Liver (tissue), 9 donors: ENCODE data around the gene C8B. TPM values are rescaled to one million over a fixed set of nuclear protein-coding genes. Genes with fewer than 3 reads are reported as not detected.

ENCODE experiments used
- DNase-seq: peaks from one replicate; pipeline ENCODE4 v3.0.0-alpha.2; 2017; ENCODE audit warnings: low spot score
- H3K27ac ChIP-seq, 2 donors: one replicate each; pipeline ENCODE4 v1.7.0; 2013; ENCODE audit warnings: inconsistent platforms in 2 of 2, low read length in 2 of 2, control low read depth in 1 of 2, low read depth in 1 of 2, mild to moderate bottlenecking in 1 of 2
- H3K27me3 ChIP-seq, 4 donors: one replicate each; pipeline versions ENCODE4 v1.6.1 to v1.7.0; 2013; ENCODE audit warnings: low read length in 3 of 4, inconsistent platforms in 1 of 4, mild to moderate bottlenecking in 1 of 4, moderate library complexity in 1 of 4; ENCODE audit not compliant: control insufficient read depth in 4 of 4, insufficient read depth in 4 of 4
- H3K36me3 ChIP-seq, 4 donors: one replicate each; pipeline versions ENCODE4 v1.6.1 to v1.7.0; 2013; ENCODE audit warnings: low read length in 3 of 4, mild to moderate bottlenecking in 3 of 4, low read depth in 1 of 4, moderate library complexity in 1 of 4; ENCODE audit not compliant: control insufficient read depth in 4 of 4, insufficient read depth in 3 of 4
- H3K4me1 ChIP-seq, 4 donors: one replicate each; pipeline versions ENCODE4 v1.6.1 to v1.7.0; 2013; ENCODE audit warnings: low read length in 3 of 4, mild to moderate bottlenecking in 3 of 4, moderate library complexity in 1 of 4; ENCODE audit not compliant: control insufficient read depth in 4 of 4, insufficient read depth in 4 of 4
- H3K4me3 ChIP-seq, 3 donors: one replicate each; pipeline versions ENCODE4 v1.6.1 to v1.7.0; 2013; ENCODE audit warnings: low read length in 3 of 3, control low read depth in 1 of 3, low read depth in 1 of 3, mild to moderate bottlenecking in 1 of 3
- H3K9ac ChIP-seq, 2 donors: one replicate each; pipeline ENCODE4 v1.7.0; 2013; ENCODE audit warnings: low read length in 2 of 2, mild to moderate bottlenecking in 2 of 2, moderate library complexity in 2 of 2, control low read depth in 1 of 2, low read depth in 1 of 2
- H3K9me3 ChIP-seq, 4 donors: one replicate each; pipeline versions ENCODE4 v1.6.1 to v1.7.0; 2013; ENCODE audit warnings: low read length in 3 of 4; ENCODE audit not compliant: control insufficient read depth in 4 of 4
- FOXA1 ChIP-seq: IDR thresholded peaks from 2 replicates; pipeline ENCODE4 v1.6.1; 2016; ENCODE audit warnings: antibody characterized with exemption
- FOXA2 ChIP-seq: IDR thresholded peaks from 2 replicates; pipeline ENCODE4 v1.6.1; 2016; ENCODE audit warnings: antibody characterized with exemption
- GABPA ChIP-seq, 2 donors: IDR thresholded peaks in 1 of 2; conservative IDR thresholded peaks in 1 of 2; 2 replicates each; pipeline ENCODE4 v1.6.1; 2016; ENCODE audit warnings: antibody characterized with exemption in 2 of 2, mild to moderate bottlenecking in 1 of 2, moderate library complexity in 1 of 2
- HNF4A ChIP-seq, 2 donors: conservative IDR thresholded peaks; 2 replicates each; pipeline ENCODE4 v1.6.1; 2016; ENCODE audit warnings: antibody characterized with exemption in 2 of 2, mild to moderate bottlenecking in 2 of 2
- HNF4G ChIP-seq: IDR thresholded peaks from 2 replicates; pipeline ENCODE4 v1.6.1; 2016; ENCODE audit warnings: antibody characterized with exemption
- JUND ChIP-seq, 2 donors: IDR thresholded peaks; 2 replicates each; pipeline ENCODE4 v1.6.1; 2016; ENCODE audit warnings: antibody characterized with exemption in 2 of 2
- NR2F2 ChIP-seq: IDR thresholded peaks from 2 replicates; pipeline ENCODE4 v1.6.1; 2016; ENCODE audit warnings: antibody characterized with exemption
- RAD21 ChIP-seq, 2 donors: IDR thresholded peaks; 2 replicates each; pipeline ENCODE4 v1.6.1; 2016; ENCODE audit warnings: antibody characterized with exemption in 2 of 2, mild to moderate bottlenecking in 2 of 2
- RXRA ChIP-seq, 2 donors: IDR thresholded peaks; 2 replicates each; pipeline ENCODE4 v1.6.1; 2017 to 2018; ENCODE audit warnings: antibody characterized with exemption in 2 of 2, mild to moderate bottlenecking in 1 of 2
- YY1 ChIP-seq: IDR thresholded peaks from 2 replicates; pipeline ENCODE4 v1.6.1; 2016; ENCODE audit warnings: antibody characterized with exemption, mild to moderate bottlenecking
- whole genome bisulfite sequencing: extraction: QIAGEN DNeasy Blood & Tissue Kit; methylation state at CpG from one replicate; pipeline ENCODE4 v1.1.7; 2013; 5-methylcytosine and 5-hydroxymethylcytosine counted together
- polyA plus RNA-seq, 2 donors: library from polyadenylated mRNA; stranded (reverse) in 1 of 2; unstranded in 1 of 2; fragments of 200-250 nt in 1 of 2; fragments of >200 nt in 1 of 2; fragmentation: Nextera tagmentation in 1 of 2; extraction: Ambion mirVana in 1 of 2; gene quantifications; one replicate each; pipeline versions ENCODE4 v1.2.1 to v1.2.3, GENCODE V29; 2013 to 2015
- total RNA-seq, 2 donors: library from RNA; depleted of rRNA; stranded (reverse); fragments of >200 nt; gene quantifications; one replicate each; pipeline ENCODE4 v1.2.3, GENCODE V29; 2014
- TF ChIP-seq, protein P1 (sequence below): IDR thresholded peaks from 2 replicates; pipeline ENCODE4 v1.6.1; 2016; ENCODE audit warnings: antibody characterized with exemption
- TF ChIP-seq, protein P2 (sequence below): IDR thresholded peaks from 2 replicates; pipeline ENCODE4 v1.6.1; 2016; ENCODE audit warnings: antibody characterized with exemption
- TF ChIP-seq, protein P3 (sequence below): IDR thresholded peaks from 2 replicates; pipeline ENCODE4 v1.6.1; 2016; ENCODE audit warnings: antibody characterized with exemption, mild to moderate bottlenecking
- TF ChIP-seq, protein P4 (sequence below): IDR thresholded peaks from 2 replicates; pipeline ENCODE4 v1.6.1; 2016; ENCODE audit warnings: antibody characterized with exemption
- donor health status: healthy.
- donor health status: healthy.
- donor health status: healthy.
- donor health status: healthy.
- donor health status: healthy.

The C8B gene
- total and polyA plus RNA-seq, 4 donors, result 151 to 703 (median 356) TPM

DNA sequence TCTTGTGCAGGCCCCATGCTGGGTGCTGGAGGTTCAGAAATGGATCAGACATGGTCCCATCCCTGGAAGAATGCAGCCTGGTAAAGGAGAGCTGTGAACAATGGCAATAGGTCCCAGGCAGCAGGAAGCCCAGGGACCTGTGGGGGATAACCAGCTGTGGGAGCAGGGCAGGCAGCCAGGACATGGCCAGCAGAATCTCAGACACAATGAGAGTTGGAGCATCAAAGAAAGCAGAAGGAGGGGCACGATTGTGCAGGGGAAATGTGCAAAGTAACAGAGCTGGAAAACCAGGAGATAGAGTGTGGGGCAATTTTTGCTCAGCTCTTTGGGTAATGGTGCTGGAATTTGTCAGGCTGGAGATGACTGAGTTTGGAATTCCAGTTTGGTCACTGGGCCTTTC, 44.3 kb downstream of the C8B start:
- DNase-seq, result no peak
- Histone ChIP-seq H3K36me3 (peaks cover 0 to 2% (median 0%) of the 10 kb centered on the region in 4 donors), H3K4me3 (no peak overlapping the region), H3K4me1 (peaks cover 4 to 40% (median 20%) of the 10 kb centered on the region in 4 donors), H3K27me3 (no peaks in the 10 kb centered on the region), H3K9ac (no peak overlapping the region), H3K27ac (peak overlapping the region; percentile 91 to 95), H3K9me3 (no peaks in the 10 kb centered on the region)
- WGBS, result 36% methylated on average over 1 of the region's 1 CpG
- no peak for TF ChIP-seq FOXA1
- TF ChIP-seq GABPA (IDR thresholded peaks at IDR 0.05 in 1 of 2, conservative IDR thresholded peaks at IDR 0.05 in 1 of 2), result no peak
- TF ChIP-seq, protein P1, sequence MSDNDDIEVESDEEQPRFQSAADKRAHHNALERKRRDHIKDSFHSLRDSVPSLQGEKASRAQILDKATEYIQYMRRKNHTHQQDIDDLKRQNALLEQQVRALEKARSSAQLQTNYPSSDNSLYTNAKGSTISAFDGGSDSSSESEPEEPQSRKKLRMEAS, result no peak
- no peak for TF ChIP-seq JUND (IDR thresholded peaks at IDR 0.05)
- no peak for TF ChIP-seq FOXA2
- no peak for TF ChIP-seq HNF4G

DNA sequence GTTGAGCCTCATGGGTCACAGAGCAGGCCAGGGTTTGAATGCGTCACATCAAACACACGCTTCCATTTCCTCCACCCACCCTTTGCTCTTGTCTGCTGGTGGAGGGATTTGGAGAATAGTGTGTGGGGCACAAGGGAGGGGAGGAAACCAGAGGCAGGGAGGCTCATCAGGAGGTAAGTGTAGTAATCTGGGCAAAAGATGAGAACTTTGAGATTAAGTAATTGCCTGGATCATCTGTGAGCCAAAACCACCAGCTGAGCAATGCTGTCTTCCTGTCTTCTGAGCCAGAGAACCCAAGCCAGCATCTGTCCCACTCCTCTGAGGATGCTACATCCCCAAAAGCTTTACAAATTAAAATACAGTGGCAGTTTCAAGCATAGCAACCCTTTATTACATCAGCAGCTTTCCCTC, 45.2 kb downstream of the C8B start:
- H3K27me3 ChIP-seq, result no peaks in the 10 kb centered on the region
- no peaks in the 10 kb centered on the region for H3K9me3 ChIP-seq
- no peak for DNase-seq
- H3K27ac ChIP-seq, result peak overlapping the region; percentile 91 to 95
- H3K36me3 ChIP-seq, result peaks cover 0 to 2% (median 0%) of the 10 kb centered on the region in 4 donors
- 50% methylated on average over 2 of the region's 2 CpGs for WGBS
- TF ChIP-seq FOXA2 (no peak), HNF4A (conservative IDR thresholded peaks at IDR 0.05) (peak; percentile 9 to 41), YY1 (no peak), RAD21 (IDR thresholded peaks at IDR 0.05) (peak in 1 of 2 donors; percentile 10), RXRA (IDR thresholded peaks at IDR 0.05) (peak in 1 of 2 donors; percentile 58)
- TF ChIP-seq, protein P2, sequence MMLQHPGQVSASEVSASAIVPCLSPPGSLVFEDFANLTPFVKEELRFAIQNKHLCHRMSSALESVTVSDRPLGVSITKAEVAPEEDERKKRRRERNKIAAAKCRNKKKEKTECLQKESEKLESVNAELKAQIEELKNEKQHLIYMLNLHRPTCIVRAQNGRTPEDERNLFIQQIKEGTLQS, result no peak
- TF ChIP-seq, protein P1, result peak; percentile 22
- no peak overlapping the region for H3K4me3 ChIP-seq
- peak overlapping the region in 1 of 2 donors; percentile 58 for H3K9ac ChIP-seq
- H3K4me1 ChIP-seq, result peaks cover 4 to 42% (median 24%) of the 10 kb centered on the region in 4 donors

DNA sequence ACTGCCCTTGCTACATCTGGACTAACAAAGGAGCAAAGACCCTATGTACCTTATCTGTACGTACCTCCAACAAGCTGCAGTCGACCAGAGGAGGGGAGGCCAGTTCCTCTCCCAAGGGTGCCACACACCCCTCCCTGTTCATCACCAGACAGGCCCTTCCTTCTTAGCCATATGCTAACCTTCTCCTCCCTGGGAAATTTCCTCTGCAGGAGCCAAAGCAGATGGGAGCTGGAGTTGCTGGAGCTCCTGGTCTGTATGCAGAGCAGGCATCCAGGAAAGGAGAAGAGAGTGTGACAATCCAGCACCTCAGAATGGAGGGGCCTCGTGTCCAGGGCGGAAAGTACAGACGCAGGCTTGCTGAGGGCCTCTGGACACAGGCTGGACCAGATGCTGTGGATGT, 48.5 kb downstream of the C8B start:
- 80% methylated on average over 5 of the region's 5 CpGs for WGBS
- H3K4me1 ChIP-seq, result peaks cover 7 to 50% (median 25%) of the 10 kb centered on the region in 4 donors
- H3K4me3 ChIP-seq, result no peak overlapping the region
- peaks cover 0 to 2% (median under 1%) of the 10 kb centered on the region in 4 donors for H3K36me3 ChIP-seq
- DNase-seq, result no peak
- peak overlapping the region; percentile 91 to 95 for H3K27ac ChIP-seq
- no peak for TF ChIP-seq NR2F2
- H3K27me3 ChIP-seq, result no peaks in the 10 kb centered on the region
- no peaks in the 10 kb centered on the region for H3K9me3 ChIP-seq
- H3K9ac ChIP-seq, result no peak overlapping the region

DNA sequence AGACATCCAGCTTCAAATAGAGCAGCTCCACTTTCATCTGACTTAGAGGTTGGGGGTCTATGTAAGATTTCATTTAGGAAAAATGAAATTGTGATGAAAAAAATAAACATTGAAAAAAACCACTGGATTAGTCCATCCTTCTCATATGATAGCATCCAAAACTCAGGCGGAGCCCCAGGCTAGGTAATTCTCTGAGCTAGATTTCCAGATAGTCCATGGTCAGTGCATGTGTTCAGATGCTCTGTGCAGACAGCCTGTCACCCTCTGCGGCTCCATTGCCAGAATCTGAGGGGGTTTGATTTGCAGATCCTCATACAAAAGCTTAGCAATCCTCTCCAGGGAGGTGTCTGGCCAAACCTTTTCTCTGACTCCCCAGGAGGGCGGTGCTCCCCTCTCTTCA, 49.2 kb downstream of the C8B start:
- peaks cover 0 to 2% (median under 1%) of the 10 kb centered on the region in 4 donors for H3K36me3 ChIP-seq
- H3K9ac ChIP-seq, result no peak overlapping the region
- no peaks in the 10 kb centered on the region for H3K9me3 ChIP-seq
- no peaks in the 10 kb centered on the region for H3K27me3 ChIP-seq
- no peak overlapping the region for H3K4me3 ChIP-seq
- DNase-seq, result no peak
- H3K27ac ChIP-seq, result peak overlapping the region; percentile 91 to 95
- 91% methylated on average over 3 of the region's 3 CpGs for WGBS
- TF ChIP-seq RXRA (IDR thresholded peaks at IDR 0.05), result no peak
- TF ChIP-seq HNF4A (conservative IDR thresholded peaks at IDR 0.05), result no peak
- TF ChIP-seq, protein P3, sequence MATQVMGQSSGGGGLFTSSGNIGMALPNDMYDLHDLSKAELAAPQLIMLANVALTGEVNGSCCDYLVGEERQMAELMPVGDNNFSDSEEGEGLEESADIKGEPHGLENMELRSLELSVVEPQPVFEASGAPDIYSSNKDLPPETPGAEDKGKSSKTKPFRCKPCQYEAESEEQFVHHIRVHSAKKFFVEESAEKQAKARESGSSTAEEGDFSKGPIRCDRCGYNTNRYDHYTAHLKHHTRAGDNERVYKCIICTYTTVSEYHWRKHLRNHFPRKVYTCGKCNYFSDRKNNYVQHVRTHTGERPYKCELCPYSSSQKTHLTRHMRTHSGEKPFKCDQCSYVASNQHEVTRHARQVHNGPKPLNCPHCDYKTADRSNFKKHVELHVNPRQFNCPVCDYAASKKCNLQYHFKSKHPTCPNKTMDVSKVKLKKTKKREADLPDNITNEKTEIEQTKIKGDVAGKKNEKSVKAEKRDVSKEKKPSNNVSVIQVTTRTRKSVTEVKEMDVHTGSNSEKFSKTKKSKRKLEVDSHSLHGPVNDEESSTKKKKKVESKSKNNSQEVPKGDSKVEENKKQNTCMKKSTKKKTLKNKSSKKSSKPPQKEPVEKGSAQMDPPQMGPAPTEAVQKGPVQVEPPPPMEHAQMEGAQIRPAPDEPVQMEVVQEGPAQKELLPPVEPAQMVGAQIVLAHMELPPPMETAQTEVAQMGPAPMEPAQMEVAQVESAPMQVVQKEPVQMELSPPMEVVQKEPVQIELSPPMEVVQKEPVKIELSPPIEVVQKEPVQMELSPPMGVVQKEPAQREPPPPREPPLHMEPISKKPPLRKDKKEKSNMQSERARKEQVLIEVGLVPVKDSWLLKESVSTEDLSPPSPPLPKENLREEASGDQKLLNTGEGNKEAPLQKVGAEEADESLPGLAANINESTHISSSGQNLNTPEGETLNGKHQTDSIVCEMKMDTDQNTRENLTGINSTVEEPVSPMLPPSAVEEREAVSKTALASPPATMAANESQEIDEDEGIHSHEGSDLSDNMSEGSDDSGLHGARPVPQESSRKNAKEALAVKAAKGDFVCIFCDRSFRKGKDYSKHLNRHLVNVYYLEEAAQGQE, result no peak
- TF ChIP-seq GABPA (IDR thresholded peaks at IDR 0.05 in 1 of 2, conservative IDR thresholded peaks at IDR 0.05 in 1 of 2), result no peak
- no peak for TF ChIP-seq YY1
- TF ChIP-seq, protein P4, sequence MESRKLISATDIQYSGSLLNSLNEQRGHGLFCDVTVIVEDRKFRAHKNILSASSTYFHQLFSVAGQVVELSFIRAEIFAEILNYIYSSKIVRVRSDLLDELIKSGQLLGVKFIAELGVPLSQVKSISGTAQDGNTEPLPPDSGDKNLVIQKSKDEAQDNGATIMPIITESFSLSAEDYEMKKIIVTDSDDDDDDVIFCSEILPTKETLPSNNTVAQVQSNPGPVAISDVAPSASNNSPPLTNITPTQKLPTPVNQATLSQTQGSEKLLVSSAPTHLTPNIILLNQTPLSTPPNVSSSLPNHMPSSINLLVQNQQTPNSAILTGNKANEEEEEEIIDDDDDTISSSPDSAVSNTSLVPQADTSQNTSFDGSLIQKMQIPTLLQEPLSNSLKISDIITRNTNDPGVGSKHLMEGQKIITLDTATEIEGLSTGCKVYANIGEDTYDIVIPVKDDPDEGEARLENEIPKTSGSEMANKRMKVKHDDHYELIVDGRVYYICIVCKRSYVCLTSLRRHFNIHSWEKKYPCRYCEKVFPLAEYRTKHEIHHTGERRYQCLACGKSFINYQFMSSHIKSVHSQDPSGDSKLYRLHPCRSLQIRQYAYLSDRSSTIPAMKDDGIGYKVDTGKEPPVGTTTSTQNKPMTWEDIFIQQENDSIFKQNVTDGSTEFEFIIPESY, result no peak
- H3K4me1 ChIP-seq, result peaks cover 10 to 57% (median 25%) of the 10 kb centered on the region in 4 donors
